Measurements from ENCODE around the gene FBXL13. TPM values are rescaled to one million over a fixed set of nuclear protein-coding genes. Genes with fewer than 3 reads are reported as not detected.

The FBXL13 gene
- total RNA-seq, 4 donors from 2014 or later: 0.52 to 1.7 (median 1.1) TPM

- no peak for TF ChIP-seq CTCF (IDR thresholded peaks at IDR 0.05)
- TF ChIP-seq POLR2AphosphoS5 (IDR thresholded peaks at IDR 0.05): no peak
- TF ChIP-seq EP300 (IDR thresholded peaks at IDR 0.05): no peak
- no peak for TF ChIP-seq POLR2A (IDR thresholded peaks at IDR 0.05; ENCODE audit: low read depth)
- 56% methylated on average over 3 of the region's 3 CpGs for WGBS
- no peak overlapping the region for H3K27ac ChIP-seq (replicated peaks in 1 of 4)
- no peak overlapping the region for H3K4me3 ChIP-seq
- no peaks in the 10 kb centered on the region for H3K27me3 ChIP-seq
- intact Hi-C loops (cut with DNase I): no loop called here
- no peaks in the 10 kb centered on the region for H3K4me1 ChIP-seq
- H3K9me3 ChIP-seq: peaks cover 0 to 8% (median 3%) of the 10 kb centered on the region in 4 donors
- H3K36me3 ChIP-seq: no peaks in the 10 kb centered on the region
- DNase-seq (ENCODE audit: extremely low spot score): no peak
Observed at GRCh38 chr7:103011650-103012049, 62.9 kb downstream of the FBXL13 start.

- Histone ChIP-seq H3K4me1 (no peaks in the 10 kb centered on the region), H3K4me3 (no peak overlapping the region), H3K36me3 (no peaks in the 10 kb centered on the region), H3K27me3 (no peaks in the 10 kb centered on the region), H3K27ac (replicated peaks in 1 of 4) (no peak overlapping the region), H3K9me3 (no peaks in the 10 kb centered on the region)
- DNase-seq (ENCODE audit: extremely low spot score): no peak
- no peak for TF ChIP-seq POLR2A (IDR thresholded peaks at IDR 0.05; ENCODE audit: low read depth)
- no peak for TF ChIP-seq POLR2AphosphoS5 (IDR thresholded peaks at IDR 0.05)
- TF ChIP-seq EP300 (IDR thresholded peaks at IDR 0.05): no peak
- no peak for TF ChIP-seq CTCF (IDR thresholded peaks at IDR 0.05)
- WGBS: 86% methylated on average over 1 of the region's 1 CpG
- intact Hi-C loops (cut with DNase I): no loop called here
Observed at GRCh38 chr7:103010211-103010610, 64.4 kb downstream of the FBXL13 start.

GRCh38 chr7:103009466-103010185 is 65.0 kb downstream of the FBXL13 start:
- DNase-seq (ENCODE audit: extremely low spot score): no peak
- WGBS: 92% methylated on average over 4 of the region's 5 CpGs
- H3K4me1 ChIP-seq: no peaks in the 10 kb centered on the region
- no peaks in the 10 kb centered on the region for H3K36me3 ChIP-seq
- H3K27me3 ChIP-seq: no peaks in the 10 kb centered on the region
- TF ChIP-seq POLR2AphosphoS5 (IDR thresholded peaks at IDR 0.05) (no peak), CTCF (IDR thresholded peaks at IDR 0.05) (no peak), EP300 (IDR thresholded peaks at IDR 0.05) (no peak), POLR2A (IDR thresholded peaks at IDR 0.05; ENCODE audit: low read depth) (no peak)
- no peak overlapping the region for H3K27ac ChIP-seq (replicated peaks in 1 of 4)
- no peaks in the 10 kb centered on the region for H3K9me3 ChIP-seq
- H3K4me3 ChIP-seq: no peak overlapping the region
- intact Hi-C loops (cut with DNase I): no loop called here

- no peak for DNase-seq (ENCODE audit: extremely low spot score)
- Histone ChIP-seq H3K9me3 (peaks cover 0 to 7% (median 1%) of the 10 kb centered on the region in 4 donors), H3K4me3 (no peak overlapping the region), H3K27me3 (no peaks in the 10 kb centered on the region), H3K36me3 (no peaks in the 10 kb centered on the region), H3K27ac (replicated peaks in 1 of 4) (no peak overlapping the region), H3K4me1 (no peaks in the 10 kb centered on the region)
- intact Hi-C loops (cut with DNase I): no loop called here
- 90% methylated on average over 1 of the region's 1 CpG for WGBS
- no peak for TF ChIP-seq POLR2A (IDR thresholded peaks at IDR 0.05; ENCODE audit: low read depth)
- TF ChIP-seq EP300 (IDR thresholded peaks at IDR 0.05): no peak
- no peak for TF ChIP-seq CTCF (IDR thresholded peaks at IDR 0.05)
- no peak for TF ChIP-seq POLR2AphosphoS5 (IDR thresholded peaks at IDR 0.05)
Observed at GRCh38 chr7:103003004-103003403, 71.6 kb downstream of the FBXL13 start.

GRCh38 chr7:103001210-103001609 is 73.4 kb downstream of the FBXL13 start:
- H3K4me3 ChIP-seq: no peak overlapping the region
- 93% methylated on average over 2 of the region's 2 CpGs for WGBS
- no peak overlapping the region for H3K27ac ChIP-seq (replicated peaks in 1 of 4)
- no peak for TF ChIP-seq POLR2A (IDR thresholded peaks at IDR 0.05; ENCODE audit: low read depth)
- no peak for TF ChIP-seq EP300 (IDR thresholded peaks at IDR 0.05)
- no peak for TF ChIP-seq CTCF (IDR thresholded peaks at IDR 0.05)
- DNase-seq (ENCODE audit: extremely low spot score): no peak
- no peaks in the 10 kb centered on the region for H3K4me1 ChIP-seq
- peaks cover 0 to 7% (median 1%) of the 10 kb centered on the region in 4 donors for H3K9me3 ChIP-seq
- no peaks in the 10 kb centered on the region for H3K27me3 ChIP-seq
- no peaks in the 10 kb centered on the region for H3K36me3 ChIP-seq
- intact Hi-C loops (cut with DNase I): no loop called here
